HG02588 (cell line): Measurements from ENCODE around the gene EBF3.

Experiments
- ATAC-seq: cut with Tn5 transposase; IDR thresholded peaks from one replicate; pipeline ENCODE4 v1.9.1; 2021; ENCODE audit warnings: mild to moderate bottlenecking, moderate library complexity; ENCODE audit not compliant: unreplicated experiment

Gene EBF3

DNA sequence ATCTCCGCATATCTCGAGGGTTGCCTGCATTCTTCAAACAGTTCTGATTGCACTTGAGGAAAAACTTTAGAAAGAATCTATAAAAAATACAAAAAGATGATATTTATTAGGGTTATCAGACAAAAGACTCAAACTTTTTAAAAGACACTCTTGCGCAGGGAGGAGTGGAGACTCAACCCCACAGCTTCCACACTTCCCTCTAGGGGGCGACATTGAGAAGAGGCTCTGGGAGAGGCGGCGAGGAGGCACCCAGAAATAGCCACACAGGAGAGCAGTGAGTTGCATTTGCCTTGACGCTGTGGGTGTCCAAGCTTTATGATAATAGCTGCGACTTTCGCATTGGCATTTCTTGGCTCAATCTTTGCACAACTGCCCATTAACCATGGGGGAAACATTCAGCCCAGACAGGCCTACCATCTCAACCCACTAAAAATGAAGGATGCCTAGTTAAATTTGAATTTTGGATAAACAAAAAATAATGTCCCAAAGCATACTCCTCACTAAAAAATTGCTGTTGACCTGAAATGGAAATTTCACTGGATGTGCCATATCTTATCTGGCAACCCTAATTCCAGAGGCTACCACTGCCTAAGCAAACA, 86.2 kb downstream of the EBF3 start:
- ATAC-seq = no peak

DNA sequence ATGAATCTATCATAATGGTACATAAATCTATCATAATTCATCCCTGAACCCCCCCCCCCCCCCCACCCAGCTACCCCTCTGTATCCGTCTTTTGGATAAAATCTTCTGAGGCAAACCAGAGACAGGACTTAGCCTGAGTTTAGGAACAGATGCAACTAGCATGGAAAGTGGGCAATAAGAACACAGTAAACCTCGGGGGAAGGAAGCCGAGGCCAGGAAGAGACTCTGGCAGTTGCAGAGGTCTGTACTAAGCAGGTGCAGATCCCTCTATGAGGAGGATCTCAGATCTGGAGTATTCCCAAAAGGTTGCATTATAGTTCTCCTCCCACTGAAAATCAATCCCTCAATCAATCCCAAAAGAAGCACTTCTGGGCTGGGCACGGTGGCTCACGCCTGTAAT, 87.2 kb downstream of the EBF3 start:
- ATAC-seq = no peak

DNA sequence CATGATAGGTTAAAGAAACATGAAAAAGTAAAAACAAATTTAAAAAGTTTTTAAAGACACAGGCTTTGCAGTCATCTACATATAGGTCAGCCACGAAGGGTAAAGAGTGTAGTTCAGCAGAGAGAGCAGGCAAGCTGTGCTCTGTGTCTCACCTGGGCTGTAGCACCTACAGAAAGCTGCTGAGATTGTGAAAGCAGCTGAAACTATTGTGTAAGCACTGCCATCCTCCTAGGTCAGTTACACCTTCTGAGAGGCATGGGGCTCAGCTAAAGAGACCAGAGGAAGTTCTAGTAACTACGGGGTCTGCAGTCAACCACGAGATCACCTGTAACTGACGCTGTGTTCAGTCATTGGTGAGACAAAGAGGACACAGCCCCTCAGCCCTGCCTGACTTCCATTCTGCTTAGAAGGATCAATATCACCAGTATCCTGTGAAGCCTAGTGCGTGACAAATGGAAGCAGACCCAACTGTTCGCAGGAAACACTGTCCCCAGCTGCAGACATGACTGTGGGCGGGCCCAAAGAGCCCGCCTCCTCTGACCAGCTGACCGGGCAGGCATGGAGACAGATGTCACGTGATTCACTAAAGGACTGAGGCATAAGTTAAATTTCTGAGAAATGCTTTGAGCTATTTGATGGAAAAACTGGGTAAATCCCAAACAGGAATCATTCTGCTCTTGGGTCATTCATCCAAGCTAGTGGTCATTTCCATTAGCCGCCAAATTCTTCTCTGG, 87.9 kb downstream of the EBF3 start:
- ATAC-seq = no peak

DNA sequence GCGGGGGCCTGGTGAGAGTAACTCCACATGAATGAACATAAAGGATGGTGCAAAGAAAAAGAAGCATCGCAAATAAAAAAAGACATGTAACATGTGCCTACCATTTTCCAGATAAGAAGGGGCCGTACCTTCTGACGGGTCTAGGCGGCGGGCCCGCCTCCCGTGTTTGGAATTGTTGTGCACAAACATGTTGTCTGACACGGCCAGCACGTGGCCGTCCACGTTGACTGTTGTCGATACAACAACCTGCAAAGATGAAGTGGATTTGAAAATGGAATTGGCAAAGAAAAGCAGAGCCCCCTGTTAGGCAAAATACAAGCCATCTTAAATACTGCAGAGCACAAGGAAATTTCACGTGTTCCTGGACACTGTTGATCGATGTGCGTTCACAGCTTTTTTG, 90.7 kb downstream of the EBF3 start:
- no peak for ATAC-seq

DNA sequence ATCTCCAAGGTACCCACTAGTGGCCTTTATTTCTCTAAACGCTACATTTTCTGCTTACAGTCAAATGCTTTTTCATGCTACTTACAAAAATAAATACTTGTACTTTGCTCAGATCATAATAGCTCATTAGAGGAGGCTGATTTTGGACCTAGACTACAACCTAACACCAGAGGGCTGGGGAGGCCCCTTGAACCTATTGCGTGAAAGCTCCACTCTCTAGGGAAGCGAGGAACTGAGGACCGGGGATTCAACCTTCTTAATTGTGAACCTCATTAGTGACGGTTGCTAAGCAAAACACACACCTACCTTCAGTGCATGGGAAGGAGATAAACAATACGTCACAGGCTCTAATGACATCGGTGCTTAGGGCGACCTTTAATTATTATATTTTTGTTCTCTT, 92.1 kb downstream of the EBF3 start:
- no peak for ATAC-seq

DNA sequence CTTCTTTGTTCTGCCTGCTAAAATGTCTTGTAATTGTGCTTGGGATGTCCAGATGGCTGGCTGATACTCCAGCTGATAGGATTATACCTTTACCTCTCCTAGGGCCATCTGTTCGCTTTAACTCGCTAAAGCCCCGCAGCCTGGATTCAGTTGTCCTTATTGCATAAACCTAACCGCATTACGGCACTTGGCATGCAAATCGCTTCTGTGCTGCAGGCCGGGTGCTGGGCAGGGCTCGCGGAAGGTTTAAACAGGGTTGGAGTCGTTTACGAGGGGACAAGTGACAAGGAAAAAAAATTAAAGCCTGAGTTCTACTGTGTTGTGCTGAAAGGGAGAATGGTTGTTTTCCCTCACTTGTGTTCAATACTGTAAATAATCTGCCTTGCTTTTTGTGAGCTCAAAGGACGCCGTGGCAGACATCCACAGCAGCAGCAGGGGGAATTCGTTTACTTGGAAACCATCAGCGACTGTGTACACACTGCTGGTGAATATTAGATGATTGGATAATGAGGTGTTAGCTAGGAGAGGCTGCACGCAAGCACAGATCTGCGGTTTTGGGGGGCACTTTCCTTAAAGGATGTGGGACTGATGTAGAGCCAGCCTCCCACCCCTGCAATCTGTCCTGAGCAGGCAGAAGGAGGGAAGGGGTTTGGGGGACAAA, 93.0 kb downstream of the EBF3 start:
- no peak for ATAC-seq

DNA sequence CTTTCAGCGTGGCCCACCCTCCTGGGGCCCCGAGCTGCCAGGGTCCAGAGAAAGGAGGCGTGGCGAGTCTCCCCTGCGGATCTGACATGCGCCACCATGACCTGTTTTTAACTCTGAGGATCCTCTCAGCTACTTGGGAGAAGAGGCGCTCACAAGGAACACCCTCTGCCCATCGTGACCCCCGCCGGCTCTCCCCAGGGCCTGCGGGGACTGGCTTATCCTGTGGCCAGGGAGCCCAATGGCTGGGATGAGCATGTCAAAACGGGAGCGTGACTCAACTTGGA, 93.7 kb downstream of the EBF3 start:
- no peak for ATAC-seq

DNA sequence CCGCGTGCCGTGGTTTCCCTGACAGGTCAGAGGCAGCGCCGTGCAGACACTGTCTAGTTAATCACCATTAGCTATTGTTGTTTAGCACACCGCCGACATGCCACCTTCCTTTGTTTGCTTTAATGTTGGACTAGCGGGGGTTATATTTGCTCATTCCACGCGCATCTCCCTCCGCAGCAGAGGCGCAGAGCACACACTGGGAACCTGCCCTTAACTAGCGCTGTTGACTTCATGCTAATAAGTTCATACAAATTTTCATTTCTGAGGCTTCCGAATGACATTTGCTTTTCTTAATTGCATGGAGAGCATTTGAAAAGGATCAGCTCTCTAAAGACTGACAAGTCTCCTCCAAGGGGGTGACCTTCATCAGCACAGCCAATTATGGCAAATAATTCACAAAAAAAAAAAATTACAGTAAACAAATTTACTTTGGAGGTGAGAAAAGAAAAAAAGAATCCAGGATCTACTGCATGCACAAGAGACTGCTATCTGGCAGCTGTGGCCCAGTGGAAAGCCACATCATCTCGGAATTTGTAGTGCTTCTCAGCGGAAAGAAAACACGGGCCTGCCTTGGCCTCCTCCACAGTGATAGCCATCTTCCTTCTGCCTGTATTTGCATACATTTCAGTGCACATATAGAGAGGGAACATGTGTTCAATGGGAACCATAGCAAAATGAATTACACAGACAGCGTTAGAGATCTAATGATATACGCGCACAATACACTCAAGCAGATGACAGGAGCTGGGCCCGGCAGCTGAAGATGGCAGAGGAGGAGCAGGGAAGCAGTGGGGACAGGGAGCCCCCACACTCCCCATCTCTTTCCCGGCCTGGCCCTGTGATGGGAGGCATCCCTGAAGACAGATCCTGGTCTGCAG, 94.2 kb downstream of the EBF3 start:
- ATAC-seq = no peak

DNA sequence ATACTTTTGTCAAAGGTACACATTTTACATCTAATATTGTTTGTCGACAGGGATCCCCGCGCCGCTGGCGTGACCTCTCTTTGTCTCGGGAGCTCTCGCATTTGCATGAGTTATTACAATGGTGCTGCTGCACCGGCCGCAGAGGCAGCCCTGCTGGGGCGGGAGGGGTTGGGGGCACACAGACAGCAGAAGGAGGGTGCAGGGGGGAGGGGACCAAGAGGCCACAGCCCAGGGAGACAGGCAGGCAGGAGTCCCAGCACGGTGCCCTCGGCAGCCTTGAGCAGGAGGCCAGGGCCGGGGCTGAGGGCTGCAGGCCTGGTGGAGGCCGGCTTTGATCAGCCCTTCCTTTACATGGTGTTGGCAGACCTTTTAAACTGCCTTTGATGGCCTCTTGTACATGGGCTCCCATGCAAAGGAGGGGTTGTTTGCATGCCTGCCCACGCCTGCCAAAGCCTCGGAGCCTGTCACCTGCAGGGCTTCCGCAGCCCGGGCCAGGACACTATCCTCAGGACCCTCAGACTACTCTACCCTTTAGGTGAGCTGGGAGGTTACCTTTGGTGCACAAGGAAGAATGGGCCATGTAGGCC, 95.5 kb downstream of the EBF3 start:
- ATAC-seq = no peak

DNA sequence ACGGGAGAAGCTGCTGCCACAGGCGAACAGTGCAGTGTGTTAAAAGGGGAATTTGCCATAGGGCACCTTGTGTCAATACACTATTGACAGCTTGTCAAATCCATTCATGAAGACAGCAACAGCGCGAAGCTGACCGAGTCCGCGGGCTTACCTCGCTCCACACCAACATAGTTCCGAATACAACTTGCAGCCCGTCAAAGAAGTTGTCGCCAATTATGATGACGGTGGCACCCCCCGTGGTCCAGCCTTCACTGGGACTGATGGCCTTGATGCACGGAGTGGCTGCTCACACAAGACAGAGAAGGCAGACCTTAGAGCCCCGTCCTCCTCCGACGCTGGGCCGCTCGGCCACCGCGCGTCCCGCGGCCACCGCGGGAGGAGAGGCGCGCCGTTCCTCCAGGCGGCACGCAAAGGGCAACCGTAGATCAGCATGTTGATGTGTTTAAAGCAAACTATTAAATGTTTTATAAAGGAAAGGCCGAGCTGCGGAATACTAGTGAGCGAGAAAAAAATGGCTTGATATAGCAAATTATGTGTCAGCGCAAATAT, 96.4 kb downstream of the EBF3 start:
- no peak for ATAC-seq

DNA sequence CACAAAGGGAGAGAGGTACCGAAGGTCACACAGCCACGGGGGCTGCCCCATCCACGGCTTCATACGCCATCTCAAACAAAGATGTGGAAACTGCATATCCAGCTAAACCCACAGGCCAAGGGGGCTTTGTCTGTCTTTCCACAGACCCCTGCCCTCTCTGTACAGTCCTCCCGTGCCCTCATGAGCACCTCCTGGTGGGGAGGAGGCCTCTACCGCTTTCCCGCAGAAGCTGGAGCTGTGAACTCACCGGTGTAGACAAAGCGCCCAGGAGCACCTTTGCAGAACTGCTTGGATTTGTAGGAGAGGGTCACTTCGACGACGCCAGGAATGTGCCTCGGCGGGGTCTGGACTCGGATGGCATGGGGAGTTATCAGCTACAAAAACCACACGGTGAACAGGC, 97.2 kb downstream of the EBF3 start:
- no peak for ATAC-seq

DNA sequence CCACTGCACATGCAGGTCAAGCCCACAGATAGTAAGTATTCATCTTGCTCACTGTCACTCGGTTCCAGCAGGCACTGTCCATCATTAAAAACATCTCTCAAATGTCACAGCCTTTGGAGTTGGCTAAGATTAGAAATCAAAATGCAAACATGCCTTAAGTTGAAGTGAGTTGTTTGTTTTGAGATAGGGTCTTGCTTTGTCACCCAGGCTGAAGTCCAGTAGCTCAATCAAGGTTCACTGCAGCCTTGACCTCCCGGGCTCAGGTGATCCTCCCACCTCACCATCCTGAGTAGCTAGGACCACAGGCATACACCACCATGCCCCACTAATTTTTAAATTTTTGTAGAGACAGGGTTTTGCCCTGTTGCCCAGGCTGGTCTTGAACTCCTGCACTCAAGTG, 98.1 kb downstream of the EBF3 start:
- ATAC-seq = no peak

DNA sequence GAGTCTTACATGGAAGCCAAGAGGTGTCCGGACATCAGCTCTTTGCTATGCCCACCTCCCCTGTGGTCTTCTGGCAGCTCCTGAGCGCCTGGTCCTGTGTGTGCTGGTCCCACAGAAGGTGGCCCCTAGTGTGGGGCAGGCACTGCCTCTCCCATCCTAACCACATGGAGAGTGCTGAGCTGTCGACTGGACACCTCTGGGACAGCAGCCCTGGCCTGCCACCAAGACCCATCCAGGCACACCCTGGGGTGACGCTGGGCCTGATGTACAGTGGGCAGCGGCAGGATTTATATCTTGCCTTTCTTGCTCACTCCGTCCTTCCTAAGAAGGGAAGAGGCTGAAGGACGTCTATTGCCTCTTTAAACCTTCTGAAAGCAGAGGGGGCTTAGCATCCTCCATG, 98.7 kb downstream of the EBF3 start:
- ATAC-seq = no peak

DNA sequence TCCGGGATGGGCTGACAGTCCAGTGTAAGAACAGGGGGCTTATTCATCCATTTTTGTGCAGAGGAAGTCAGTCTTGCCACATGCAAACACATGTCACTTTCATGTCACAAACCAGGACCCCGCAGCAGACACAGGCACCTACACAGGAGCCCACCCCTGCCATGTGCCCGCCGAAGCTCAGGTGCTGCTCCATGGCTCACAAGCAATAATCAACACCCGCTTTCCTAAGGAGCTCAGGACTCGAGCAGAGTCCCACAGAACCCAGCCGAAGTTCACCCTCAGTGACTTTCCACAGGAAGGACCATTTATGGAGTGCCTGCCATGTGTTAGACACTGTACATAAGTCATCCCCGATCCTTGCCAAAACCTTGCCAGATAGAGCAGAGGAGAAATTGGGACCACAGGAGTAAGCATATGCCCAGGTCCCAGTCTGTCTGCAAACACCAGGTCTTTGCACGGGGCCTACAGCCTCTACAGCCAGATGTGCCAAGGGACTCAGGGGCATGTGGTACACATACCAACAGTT, 99.4 kb downstream of the EBF3 start:
- no peak for ATAC-seq

DNA sequence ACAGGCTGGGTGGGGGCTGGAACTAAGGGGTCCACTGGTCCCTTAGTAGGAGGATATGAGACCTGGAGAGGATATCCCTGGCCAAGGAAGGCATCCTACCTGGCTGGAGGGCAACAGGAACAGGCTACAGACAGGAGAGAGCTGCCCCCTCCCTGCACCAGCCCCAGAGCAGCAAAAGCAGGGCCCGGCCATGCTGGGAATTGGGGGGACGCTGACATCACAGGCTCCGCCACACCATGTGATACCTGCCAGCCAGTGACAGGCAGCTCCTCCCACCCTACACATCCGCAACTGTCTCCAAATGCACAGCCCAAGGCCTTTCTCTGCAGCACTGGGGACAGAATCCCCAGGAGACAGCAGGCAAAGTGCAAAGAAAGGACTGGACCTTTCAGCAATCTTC, 100.0 kb downstream of the EBF3 start:
- ATAC-seq = no peak

DNA sequence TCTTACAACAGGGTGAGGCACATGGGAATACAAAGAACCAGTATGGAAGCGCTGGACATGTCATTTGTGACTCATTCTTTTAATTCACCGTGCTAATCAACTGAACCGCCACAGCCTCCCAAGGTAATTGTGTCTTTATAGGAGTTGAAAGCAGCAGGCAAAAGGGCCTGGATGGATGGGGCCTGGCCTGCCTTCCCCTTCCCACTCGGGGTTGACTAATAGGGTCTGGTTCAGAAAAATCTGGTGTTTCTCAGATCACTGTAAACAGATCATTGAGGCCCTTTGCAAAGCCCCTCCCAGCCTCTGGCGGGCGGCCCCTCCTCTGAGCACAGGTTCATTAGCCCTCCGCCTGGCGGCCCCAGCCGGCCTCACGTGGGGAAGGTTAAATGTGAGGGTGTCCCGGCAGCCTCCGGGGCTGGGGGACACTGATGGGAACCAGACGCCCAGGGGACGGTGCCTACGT, 100.8 kb downstream of the EBF3 start:
- no peak for ATAC-seq

DNA sequence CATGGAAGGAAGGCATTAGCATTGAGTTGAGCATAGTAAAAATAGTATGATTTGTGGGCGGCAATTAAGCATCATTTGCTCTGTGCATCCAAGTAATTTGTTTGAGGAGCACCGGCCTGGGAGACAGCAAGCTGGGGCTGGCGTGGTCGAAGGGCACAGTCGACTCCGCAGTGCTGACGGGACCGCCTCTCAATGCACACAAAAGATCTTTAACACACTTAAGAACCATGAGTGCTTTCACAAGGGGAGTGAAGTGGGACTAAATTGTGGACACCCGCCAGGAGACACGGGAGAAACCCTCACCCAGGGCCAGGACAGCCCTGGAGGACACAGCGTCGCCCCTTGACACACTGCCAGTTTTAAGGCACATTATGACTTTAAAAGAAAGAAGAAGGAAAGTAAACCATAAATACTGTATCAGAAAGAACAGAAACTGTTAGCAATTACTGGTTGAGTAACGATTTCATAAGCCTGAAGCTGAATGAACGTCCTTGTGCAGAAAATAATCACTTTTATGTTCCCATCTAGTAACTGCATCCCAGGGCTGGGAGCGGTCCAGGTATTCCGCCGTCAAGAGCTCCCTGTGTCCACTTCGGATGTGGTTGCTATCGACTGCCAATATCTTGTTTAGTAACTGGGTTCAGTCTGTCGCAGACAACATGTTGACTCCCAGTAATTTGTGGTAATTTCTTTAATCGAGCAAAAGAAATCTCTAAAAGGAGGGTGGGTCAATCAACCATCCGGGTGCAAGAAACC, 102.1 kb downstream of the EBF3 start:
- ATAC-seq = no peak

DNA sequence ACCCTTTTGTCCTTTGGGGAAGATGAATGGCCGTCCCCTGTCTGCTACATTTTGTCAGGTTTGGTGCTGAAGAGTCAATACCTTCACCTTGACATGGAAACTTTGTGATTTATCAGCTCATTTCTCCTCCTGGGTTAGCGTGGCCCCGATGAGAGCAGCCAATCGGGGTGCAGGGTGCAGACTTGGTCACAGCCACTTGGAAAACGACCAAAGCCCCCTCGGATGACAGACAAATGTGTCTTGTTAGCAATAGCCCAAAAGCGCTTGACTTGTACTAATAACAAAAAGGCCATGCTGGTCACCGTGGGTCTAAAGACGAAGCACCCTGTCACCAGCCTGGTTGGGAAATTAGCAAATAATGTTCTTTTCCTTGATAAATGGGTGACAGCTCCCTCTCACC, 103.7 kb downstream of the EBF3 start:
- ATAC-seq = no peak

DNA sequence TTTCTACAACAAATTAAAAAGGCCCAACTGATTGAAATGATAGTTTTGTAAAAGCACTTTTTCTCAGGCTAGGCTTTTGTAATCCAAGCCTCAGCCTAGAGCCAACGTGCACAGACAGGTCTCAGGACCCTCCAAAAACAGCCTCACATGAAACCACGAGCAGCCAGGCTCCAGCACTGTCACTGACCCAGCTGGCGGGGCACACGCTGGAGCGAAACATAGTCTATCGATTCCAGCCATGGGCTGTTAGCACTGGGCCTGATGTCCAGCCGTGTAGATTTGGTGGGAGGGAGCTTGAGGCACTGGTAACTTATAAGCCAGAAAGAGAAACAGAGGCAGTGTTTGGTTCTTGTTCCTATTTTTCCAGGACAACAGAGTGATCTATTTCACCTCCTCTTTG, 104.5 kb downstream of the EBF3 start:
- ATAC-seq = no peak
